Endothelial cell of umbilical vein (primary cell): Measurements from ENCODE around the gene ARHGAP15. TPM values are rescaled to one million over a fixed set of nuclear protein-coding genes. Genes with fewer than 3 reads are reported as not detected.

Experiments used
- BruUV-seq: library from RNA; stranded (reverse); fragments of 400-500 nt; replicated peaks from 2 replicates; lab custom pipeline; 2021; lab: Mats Ljungman, UMichigan
- CTCF ChIA-PET: fragments of 300-600, 350-600 bp; sonication (Branson Sonifier 250); formaldehyde crosslinking; loops from one replicate; lab custom pipeline; 2021; ENCODE audit warnings: antibody characterized with exemption, inconsistent platforms; lab: Charles Lee
- POLR2A ChIA-PET: fragments of 300-600, 350-600 bp; sonication (Branson Sonifier 250); formaldehyde crosslinking; loops from one replicate; lab custom pipeline; 2021; ENCODE audit warnings: antibody characterized with exemption, inconsistent platforms; lab: Charles Lee
- DNase-seq: peaks from one replicate; pipeline ENCODE4 v3.0.0-alpha.2; 2011; ENCODE audit warnings: low read depth, low spot score
- FAIRE-seq: peaks from 2 replicates; lab custom pipeline; 2011; peaks lifted over from hg19 to GRCh38; lab: Jason Lieb, UNC
- H2AFZ ChIP-seq: 2 replicates; pipeline ENCODE4 v1.6.0; 2012; ENCODE audit warnings: low read depth, low read length, control low read depth, inconsistent platforms
- H3K27ac ChIP-seq: 2 replicates; pipeline ENCODE4 v1.5.1; 2011; ENCODE audit warnings: low read depth, mild to moderate bottlenecking, control low read depth, low read length, moderate library complexity; ENCODE audit not compliant: insufficient read depth
- H3K27me3 ChIP-seq, 2 experiments: 2 replicates each; pipeline versions ENCODE4 v1.6.0 to v1.6.1; 2011; ENCODE audit warnings: low read length in 2 of 2, mixed read lengths in 1 of 2; ENCODE audit not compliant: control insufficient read depth in 2 of 2, insufficient read depth in 2 of 2
- H3K36me3 ChIP-seq, 2 experiments: 2 replicates in 1 of 2; 3 replicates in 1 of 2; pipeline ENCODE4 v1.5.1; 2011; ENCODE audit warnings: low read length in 2 of 2, mild to moderate bottlenecking in 1 of 2, moderate library complexity in 1 of 2; ENCODE audit not compliant: control insufficient read depth in 2 of 2, insufficient read depth in 2 of 2; ENCODE audit errors: extremely low read depth in 1 of 2
- H3K4me1 ChIP-seq: 3 replicates; pipeline ENCODE4 v1.5.1; 2011; ENCODE audit warnings: mild to moderate bottlenecking, low read length; ENCODE audit not compliant: control insufficient read depth, insufficient read depth; ENCODE audit errors: extremely low read depth
- H3K4me2 ChIP-seq: 2 replicates; pipeline ENCODE4 v1.6.1; 2011; ENCODE audit warnings: low read length, control low read depth, mixed read lengths; ENCODE audit not compliant: insufficient read depth
- H3K4me3 ChIP-seq, 3 experiments: fragments of 200-600 bp in 1 of 3; sonication (generic), shearing (Covaris generic) in 1 of 3; replicated peaks in 1 of 3; 2 replicates each; pipeline ENCODE4 v1.5.1; 2011 to 2016; ENCODE audit warnings: control low read depth in 3 of 3, low read length in 3 of 3, mild to moderate bottlenecking in 2 of 3, inconsistent platforms in 1 of 3, low read depth in 1 of 3, moderate library complexity in 1 of 3; ENCODE audit not compliant: insufficient read depth in 1 of 3
- H3K79me2 ChIP-seq: 2 replicates; pipeline ENCODE4 v1.6.0; 2012; ENCODE audit warnings: low read length, inconsistent platforms; ENCODE audit not compliant: control insufficient read depth, insufficient read depth
- H3K9ac ChIP-seq: replicated peaks from 2 replicates; pipeline ENCODE3; 2011; ENCODE audit warnings: low read length, control low read depth; ENCODE audit not compliant: insufficient read depth; ENCODE audit errors: extremely low read depth
- H3K9me1 ChIP-seq: replicated peaks from 3 replicates; pipeline ENCODE4 v1.6.0; 2011; ENCODE audit warnings: mild to moderate bottlenecking, low read length; ENCODE audit not compliant: control insufficient read depth, insufficient read depth; ENCODE audit errors: extremely low read depth
- H3K9me3 ChIP-seq: replicated peaks from 2 replicates; pipeline ENCODE4 v1.5.1; 2012; ENCODE audit warnings: low read length, inconsistent platforms; ENCODE audit not compliant: control insufficient read depth, insufficient read depth
- H4K20me1 ChIP-seq: replicated peaks from 2 replicates; pipeline ENCODE3; 2011; ENCODE audit warnings: mild to moderate bottlenecking, low read length; ENCODE audit not compliant: control insufficient read depth, insufficient read depth; ENCODE audit errors: extremely low read depth
- CTCF ChIP-seq, 2 donors: IDR thresholded peaks; 1 replicate in 1 of 2; 2 replicates in 1 of 2; pipeline ENCODE4 v1.5.1; 2011; ENCODE audit warnings: low read length in 2 of 2, mild to moderate bottlenecking in 2 of 2, moderate library complexity in 2 of 2, control low read depth in 1 of 2, inconsistent platforms in 1 of 2, low read depth in 1 of 2; ENCODE audit not compliant: insufficient read depth in 1 of 2; ENCODE audit errors: extremely low read depth in 1 of 2
- EZH2 ChIP-seq: IDR thresholded peaks from 2 replicates; pipeline ENCODE4 v1.6.1; 2012; ENCODE audit warnings: borderline replicate concordance, low read depth, mild to moderate bottlenecking, moderate library complexity, low read length, inconsistent platforms; ENCODE audit not compliant: severe bottlenecking
- FOS ChIP-seq: IDR thresholded peaks from 2 replicates; pipeline ENCODE4 v1.6.1; 2011; ENCODE audit warnings: mild to moderate bottlenecking, low read length, moderate library complexity, borderline replicate concordance; ENCODE audit not compliant: insufficient read depth
- GATA2 ChIP-seq: IDR thresholded peaks from 2 replicates; pipeline ENCODE4 v1.7.0; 2011; ENCODE audit warnings: low read depth, mild to moderate bottlenecking, moderate library complexity, mixed read lengths, low read length; ENCODE audit not compliant: insufficient read length, insufficient read depth
- JUN ChIP-seq: IDR thresholded peaks from 2 replicates; pipeline ENCODE4 v1.6.1; 2011; ENCODE audit warnings: borderline replicate concordance, low read depth; ENCODE audit not compliant: insufficient read length, insufficient read depth
- MAX ChIP-seq: IDR thresholded peaks from 2 replicates; pipeline ENCODE4 v1.6.1; 2011; ENCODE audit not compliant: insufficient read depth, insufficient read length
- MYC ChIP-seq: IDR thresholded peaks from one replicate; pipeline ENCODE4 v1.6.1; 2011; ENCODE audit warnings: mild to moderate bottlenecking, low read depth, low read length
- POLR2A ChIP-seq: IDR thresholded peaks from 2 replicates; pipeline ENCODE4 v1.6.1; 2012; ENCODE audit warnings: low read depth, mild to moderate bottlenecking, control low read depth, low read length
- POLR2AphosphoS5 ChIP-seq: IDR thresholded peaks from 2 replicates; pipeline ENCODE4 v1.6.1; 2012; ENCODE audit warnings: low read depth, mild to moderate bottlenecking, control low read depth, low read length, moderate library complexity; ENCODE audit not compliant: insufficient read depth
- dilution Hi-C: fragments of 300-500 bp; cut with MboI; formaldehyde crosslinking; loops from one replicate; pipeline ENCODE4 v1.15.0; 2019; ENCODE audit warnings: low sequenced_read_pairs; ENCODE audit not compliant: extremely low pct_ligation_motif_present
- intact Hi-C: fragments of 100-400 bp; cut with micrococcal nuclease; formaldehyde crosslinking; loops from one replicate; pipeline ENCODE4 v1.10.0; 2022
- polyA plus RNA-seq, 4 experiments: library from polyadenylated mRNA; depleted of rRNA in 3 of 4; stranded (reverse) in 3 of 4; unstranded in 1 of 4; fragments of >200 nt; gene quantifications; 2 replicates each; pipeline versions ENCODE4 v1.2.1 to v1.2.3, GENCODE V29; 2011 to 2012; ENCODE audit warnings: missing spikeins in 1 of 4
- total RNA-seq: library from RNA; stranded (reverse); gene quantifications from 2 replicates; pipeline ENCODE4 v1.2.3, GENCODE V29; 2021

ARHGAP15 gene
- total and polyA plus RNA-seq, 2 donors (not counting 3 experiments of a cell fraction or from before 2014, with no cell fraction given), result not detected

GRCh38 chr2:143440411-143441012 lies 311.3 kb downstream of the ARHGAP15 start:
- no peak for DNase-seq
- Histone ChIP-seq H3K4me2 (no peak overlapping the region), H3K9me3 (no peaks in the 10 kb centered on the region), H2AFZ (no peak overlapping the region), H3K4me1 (no peaks in the 10 kb centered on the region), H3K4me3 (no peak overlapping the region), H4K20me1 (no peaks in the 10 kb centered on the region), H3K9ac (no peak overlapping the region), H3K9me1 (no peaks in the 10 kb centered on the region), H3K27ac (no peak overlapping the region), H3K79me2 (no peaks in the 10 kb centered on the region), H3K36me3 (no peaks in the 10 kb centered on the region), H3K27me3 (no peaks in the 10 kb centered on the region)
- intact Hi-C loops, result no loop called here
- ChIA-PET CTCF (no interaction called here), POLR2A (no interaction called here)
- FAIRE-seq, result no peak
- BruUV-seq, result no TSS peak
- no peak for TF ChIP-seq JUN
- TF ChIP-seq EZH2, result no peak
- TF ChIP-seq POLR2A, result no peak
- no peak for TF ChIP-seq POLR2AphosphoS5
- no peak for TF ChIP-seq FOS
- no peak for TF ChIP-seq MAX
- TF ChIP-seq GATA2, result no peak
- dilution Hi-C loops, result no loop called here

DNA sequence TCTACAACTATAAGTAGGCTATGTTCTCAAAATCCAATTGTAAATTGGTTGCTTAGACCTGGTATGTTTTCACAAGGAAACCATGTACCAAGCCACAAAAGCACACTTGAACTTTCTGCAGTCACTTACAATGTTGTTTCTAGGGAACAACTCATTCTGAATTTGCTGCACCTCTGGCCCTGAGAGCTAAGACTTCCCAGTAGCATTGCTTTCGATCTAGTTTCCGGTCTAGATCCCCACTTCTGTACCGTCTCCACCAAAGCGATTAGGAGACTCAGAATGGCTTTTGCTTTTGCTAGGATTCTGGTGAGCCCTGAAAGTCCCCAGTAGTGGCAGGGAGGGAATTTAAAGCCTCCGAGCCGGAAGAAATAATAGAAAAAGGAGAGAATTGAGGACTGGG lies 313.0 kb downstream of the ARHGAP15 start:
- Histone ChIP-seq H3K9me1 (no peaks in the 10 kb centered on the region), H4K20me1 (no peaks in the 10 kb centered on the region), H3K4me2 (no peak overlapping the region), H3K79me2 (no peaks in the 10 kb centered on the region), H3K4me1 (no peaks in the 10 kb centered on the region), H3K9ac (no peak overlapping the region), H2AFZ (no peak overlapping the region), H3K4me3 (no peak overlapping the region), H3K27ac (no peak overlapping the region), H3K9me3 (no peaks in the 10 kb centered on the region), H3K27me3 (no peaks in the 10 kb centered on the region), H3K36me3 (no peaks in the 10 kb centered on the region)
- ChIA-PET POLR2A (no interaction called here), CTCF (no interaction called here)
- dilution Hi-C loops (no loop called here), intact Hi-C loops (no loop called here)
- no peak for DNase-seq
- no peak for FAIRE-seq
- TF ChIP-seq FOS, result no peak
- no peak for TF ChIP-seq MAX
- TF ChIP-seq JUN, result no peak
- TF ChIP-seq EZH2, result no peak
- no peak for TF ChIP-seq POLR2AphosphoS5
- TF ChIP-seq MYC, result no peak
- TF ChIP-seq GATA2, result no peak
- no peak for TF ChIP-seq CTCF (IDR thresholded peaks at IDR 0.05; ENCODE audit: extremely low read depth in 1 of 2, insufficient read depth in 1 of 2, low read depth in 1 of 2, low read length in 2 of 2)
- no peak for TF ChIP-seq POLR2A
- BruUV-seq, result no TSS peak
